DOHH2 (cell line): ENCODE measurements around the gene KRTAP10-10.

ENCODE experiments used
- H3F3A ChIP-seq: fragments of 200-600 bp; sonication (generic), shearing (Covaris generic); 2 replicates; pipeline ENCODE4 v1.6.0; 2016; ENCODE audit warnings: antibody characterized with exemption, mild to moderate bottlenecking; ENCODE audit not compliant: control insufficient read depth, insufficient read depth
- H3K27ac ChIP-seq: fragments of 200-600 bp; sonication (generic); 2 replicates; pipeline ENCODE4 v1.5.1; 2014; ENCODE audit warnings: low read depth, mild to moderate bottlenecking, low read length, moderate library complexity
- H3K27me3 ChIP-seq: fragments of 200-600 bp; sonication (generic); 2 replicates; pipeline ENCODE4 v1.6.1; 2014; ENCODE audit warnings: mild to moderate bottlenecking, low read length, mixed read lengths; ENCODE audit not compliant: control insufficient read depth
- H3K36me3 ChIP-seq: fragments of 200-600 bp; sonication (generic); 2 replicates; pipeline ENCODE4 v1.6.1; 2014; ENCODE audit warnings: mild to moderate bottlenecking, low read length, moderate library complexity, mixed read lengths; ENCODE audit not compliant: control insufficient read depth
- H3K4me1 ChIP-seq: fragments of 200-600 bp; sonication (generic); 2 replicates; pipeline ENCODE4 v1.6.1; 2014; ENCODE audit warnings: mild to moderate bottlenecking, low read length, mixed read lengths; ENCODE audit not compliant: control insufficient read depth
- H3K4me2 ChIP-seq: fragments of 200-600 bp; sonication (generic); 2 replicates; pipeline ENCODE4 v1.6.0; 2014; ENCODE audit warnings: mild to moderate bottlenecking, low read length, moderate library complexity
- H3K4me3 ChIP-seq: fragments of 200-600 bp; sonication (generic); 2 replicates; pipeline ENCODE4 v1.5.1; 2014; ENCODE audit warnings: mild to moderate bottlenecking, low read length, mixed read lengths
- H3K79me2 ChIP-seq: fragments of 200-600 bp; sonication (generic); 2 replicates; pipeline ENCODE4 v1.6.1; 2014; ENCODE audit warnings: mild to moderate bottlenecking, low read length, mixed read lengths; ENCODE audit not compliant: control insufficient read depth
- H3K9me2 ChIP-seq: fragments of 200-600 bp; sonication (generic); replicated peaks from 2 replicates; pipeline ENCODE4 v1.6.1; 2014; ENCODE audit warnings: mild to moderate bottlenecking, low read length, mixed read lengths; ENCODE audit not compliant: control insufficient read depth
- H3K9me3 ChIP-seq: fragments of 200-600 bp; sonication (generic); 2 replicates; pipeline ENCODE4 v1.6.1; 2014; ENCODE audit warnings: antibody characterized with exemption, low read length, mixed read lengths; ENCODE audit not compliant: control insufficient read depth, insufficient read depth
- H4K20me1 ChIP-seq: fragments of 200-600 bp; sonication (generic); 2 replicates; pipeline ENCODE4 v1.6.0; 2014; ENCODE audit warnings: low read depth, mild to moderate bottlenecking, antibody characterized with exemption, low read length, moderate library complexity; ENCODE audit not compliant: control insufficient read depth, insufficient read depth
- CTCF ChIP-seq: fragments of 200-600 bp; sonication (generic); IDR thresholded peaks from one replicate; pipeline ENCODE4 v1.5.1; 2014; ENCODE audit warnings: antibody characterized with exemption, mild to moderate bottlenecking, low read depth, low read length; ENCODE audit not compliant: poor library complexity, severe bottlenecking
- EZH2phosphoT487 ChIP-seq: fragments of 200-600 bp; sonication (generic); IDR thresholded peaks from 2 replicates; pipeline ENCODE4 v1.6.1; 2017; ENCODE audit warnings: borderline replicate concordance, mild to moderate bottlenecking, antibody characterized with exemption, low read length, moderate library complexity, mixed read lengths

Gene KRTAP10-10

DNA sequence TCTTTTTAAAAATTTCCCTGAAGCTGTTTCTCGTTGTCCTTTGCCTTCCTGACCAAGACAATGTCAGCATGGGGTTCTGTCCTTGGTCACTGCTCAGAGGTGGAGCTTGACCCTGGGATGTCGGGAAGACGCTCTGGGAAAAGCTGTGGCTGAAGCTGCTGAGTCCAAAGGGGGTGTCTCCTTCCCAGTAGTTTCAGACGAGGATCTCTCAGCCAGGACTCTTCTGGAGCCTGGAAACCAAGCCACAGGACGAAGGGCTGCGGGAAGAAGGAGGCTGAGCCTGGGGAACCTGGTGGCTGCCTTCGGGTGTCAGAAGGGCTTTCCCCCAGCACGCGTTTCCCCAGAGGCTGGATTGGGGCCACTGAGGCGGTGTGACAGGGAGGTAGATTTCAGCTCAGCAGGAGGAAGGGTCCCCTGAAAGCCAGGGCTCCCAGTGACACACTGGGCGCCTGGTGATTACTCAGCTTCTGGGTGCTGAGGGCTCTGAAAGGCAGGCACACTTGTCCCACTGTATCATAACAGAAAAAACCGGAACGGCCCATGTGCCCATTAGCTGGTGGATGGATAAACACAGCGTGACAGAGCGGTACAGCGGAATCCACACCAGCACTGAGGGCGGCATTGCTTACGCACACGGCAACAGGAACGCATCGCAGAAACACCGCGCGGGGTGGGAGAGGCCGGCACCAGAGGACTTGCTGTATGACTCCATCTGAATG, 49.8 kb downstream of the KRTAP10-10 start:
- Histone ChIP-seq H4K20me1 (no peaks in the 10 kb centered on the region), H3K36me3 (no peaks in the 10 kb centered on the region), H3K9me2 (no peaks in the 10 kb centered on the region), H3K9me3 (no peaks in the 10 kb centered on the region), H3K4me2 (no peak overlapping the region), H3K4me3 (no peak overlapping the region), H3K27ac (no peak overlapping the region), H3F3A (no peaks in the 10 kb centered on the region), H3K79me2 (no peaks in the 10 kb centered on the region), H3K27me3 (peaks cover 3% of the 10 kb centered on the region), H3K4me1 (no peaks in the 10 kb centered on the region)
- TF ChIP-seq EZH2phosphoT487 (no peak), CTCF (no peak)

- peaks cover under 1% of the 10 kb centered on the region; the same call in 1 of the 2 replicates for H3K9me3 ChIP-seq
- peaks cover 3% of the 10 kb centered on the region; the same call in 1 of the 2 replicates for H3K27me3 ChIP-seq
These were observed 50.5 kb downstream of the KRTAP10-10 start for GRCh38 chr21:44687671-44688070.

More at GRCh38 chr21:44687671-44688070, 50.5 kb downstream of the KRTAP10-10 start:
- no peaks in the 10 kb centered on the region for H3K4me1 ChIP-seq
- H3K36me3 ChIP-seq: no peaks in the 10 kb centered on the region
- no peak overlapping the region for H3K4me2 ChIP-seq
- no peaks in the 10 kb centered on the region for H4K20me1 ChIP-seq
- no peak for TF ChIP-seq EZH2phosphoT487
- TF ChIP-seq CTCF: no peak
- no peak overlapping the region for H3K4me3 ChIP-seq
- no peaks in the 10 kb centered on the region for H3F3A ChIP-seq
- no peak overlapping the region for H3K27ac ChIP-seq
- H3K79me2 ChIP-seq: no peaks in the 10 kb centered on the region
- H3K9me2 ChIP-seq: no peaks in the 10 kb centered on the region
